Measurements from ENCODE around the gene WDR37.

GRCh38 chr10:1141261-1141660 is 85.1 kb downstream of the WDR37 start:
- no peak for TF ChIP-seq POLR2A (IDR thresholded peaks at IDR 0.05; ENCODE audit: low read depth, low read length)
- TF ChIP-seq TAF1 (IDR thresholded peaks at IDR 0.05; ENCODE audit: borderline replicate concordance, low read depth, low read length), result no peak
- TF ChIP-seq POLR2AphosphoS5 (IDR thresholded peaks at IDR 0.05; ENCODE audit: low read depth, low read length), result no peak
